ENCODE results near the gene VOPP1. TPM values are rescaled to one million over a fixed set of nuclear protein-coding genes. Genes with fewer than 3 reads are reported as not detected.

Gene VOPP1
- total RNA-seq, 1 experiment from 2014 or later: 30.3 TPM

DNA sequence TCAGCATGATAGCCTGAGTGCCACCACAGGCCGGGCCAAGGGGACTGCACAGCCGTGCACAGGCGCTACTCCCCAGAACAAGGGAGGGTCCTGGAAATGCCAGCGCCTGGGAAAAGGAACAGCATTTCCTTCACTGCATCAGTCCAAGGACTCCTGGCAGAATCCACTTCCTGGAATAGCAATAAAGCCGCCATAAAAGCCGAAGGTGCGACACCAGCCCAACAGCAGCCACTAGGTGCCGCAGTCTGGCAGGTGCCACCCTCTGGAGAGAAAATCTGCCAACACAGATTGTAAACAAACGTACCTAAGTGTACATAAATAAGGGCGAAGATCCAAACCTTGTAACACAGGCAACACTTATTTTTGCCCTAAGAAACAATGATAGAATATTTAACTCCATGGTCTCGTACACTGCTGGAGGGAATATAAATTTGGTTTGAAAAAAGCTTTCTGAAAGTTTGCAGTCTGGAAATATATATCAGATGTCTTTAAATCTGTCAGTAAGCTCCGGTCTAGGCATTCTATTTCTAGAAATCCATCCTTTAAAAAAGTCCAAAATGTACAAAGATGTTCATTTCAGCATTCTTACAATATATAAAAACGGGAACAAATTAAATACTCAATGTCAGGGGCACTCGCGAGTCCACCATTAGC is 22.2 kb downstream of the VOPP1 start:
- Histone ChIP-seq H3K4me2 (ENCODE audit: low read length) (peak overlapping the region; percentile 55), H3K4me3 (replicated peaks in 1 of 2; ENCODE audit: low read depth in 1 of 2, low read length in 2 of 2) (peak overlapping the region in 1 of 2 experiments; percentile 9; a peak in 1 of 4 replicates), H3K27ac (ENCODE audit: low read depth, low read length) (no peak overlapping the region), H3K36me3 (ENCODE audit: control insufficient read depth in 1 of 2, insufficient read depth in 2 of 2, low read length in 2 of 2) (no peaks in the 10 kb centered on the region), H3K9me3 (ENCODE audit: control insufficient read depth in 1 of 2, insufficient read depth in 1 of 2, low read depth in 1 of 2, low read length in 2 of 2) (no peaks in the 10 kb centered on the region), H3K4me1 (ENCODE audit: control insufficient read depth in 1 of 2, insufficient read depth in 2 of 2, low read length in 2 of 2) (peaks cover 29 to 52% of the 10 kb centered on the region in 2 experiments), H2AFZ (ENCODE audit: low read depth, low read length, poor library complexity, severe bottlenecking) (no peak overlapping the region), H3K9ac (ENCODE audit: low read length) (no peak overlapping the region), H3K9me2 (ENCODE audit: insufficient read depth) (no peaks in the 10 kb centered on the region), H3K79me2 (ENCODE audit: insufficient read depth, low read length) (peaks cover 22% of the 10 kb centered on the region; the same call in 1 of the 2 replicates), H3K27me3 (ENCODE audit: insufficient read depth, low read length) (no peaks in the 10 kb centered on the region), H4K20me1 (ENCODE audit: insufficient read depth) (no peaks in the 10 kb centered on the region)
- CTCF ChIA-PET: interaction anchor here (0.6 to 0.8 kb wide), 3 partner anchors 9 to 24 kb away, joined by 3 to 4 read pairs (median 4); no protein-coding TSS in a partner anchor
- no TSS peak for BruUV-seq (replicated peaks)
- intact Hi-C loops (cut with micrococcal nuclease): no loop called here
- RAD21 ChIA-PET (ENCODE audit: low non-redundant PET in 1 of 2, low total read pairs in 2 of 2, uncharacterized antibody in 2 of 2, unreplicated experiment in 2 of 2): no interaction called here
- DNase-seq (ENCODE audit: low read depth, low spot score): peak; percentile 33
- peak; percentile 80 for ATAC-seq
- POLR2A ChIA-PET: no interaction called here
- TF ChIP-seq POLR2A (IDR thresholded peaks at IDR 0.05; ENCODE audit: borderline replicate concordance, extremely low read depth, insufficient read depth, insufficient read length): no peak
- no peak for TF ChIP-seq ATF3 (IDR thresholded peaks at IDR 0.05)
- no peak for TF ChIP-seq CEBPB (IDR thresholded peaks at IDR 0.05; ENCODE audit: low read depth)
- no peak for TF ChIP-seq TCF7L2 (IDR thresholded peaks at IDR 0.05; ENCODE audit: borderline replicate concordance, extremely low read depth, insufficient read depth, insufficient read length)
- TF ChIP-seq CBX3 (IDR thresholded peaks at IDR 0.05; ENCODE audit: low read depth): no peak
- TF ChIP-seq ELF1 (IDR thresholded peaks at IDR 0.05; ENCODE audit: borderline replicate concordance, low read depth): peak; percentile 59
- TF ChIP-seq EGR1 (IDR thresholded peaks at IDR 0.05; ENCODE audit: low read depth): no peak
- peak; percentile 78 for TF ChIP-seq YY1 (IDR thresholded peaks at IDR 0.05; ENCODE audit: extremely low read depth, insufficient replicate concordance, low read depth, low read length)
- TF ChIP-seq RAD21 (IDR thresholded peaks at IDR 0.05; ENCODE audit: low read depth): peak; percentile 63
- TF ChIP-seq JUND (IDR thresholded peaks at IDR 0.05): no peak
- TF ChIP-seq, protein P1, sequence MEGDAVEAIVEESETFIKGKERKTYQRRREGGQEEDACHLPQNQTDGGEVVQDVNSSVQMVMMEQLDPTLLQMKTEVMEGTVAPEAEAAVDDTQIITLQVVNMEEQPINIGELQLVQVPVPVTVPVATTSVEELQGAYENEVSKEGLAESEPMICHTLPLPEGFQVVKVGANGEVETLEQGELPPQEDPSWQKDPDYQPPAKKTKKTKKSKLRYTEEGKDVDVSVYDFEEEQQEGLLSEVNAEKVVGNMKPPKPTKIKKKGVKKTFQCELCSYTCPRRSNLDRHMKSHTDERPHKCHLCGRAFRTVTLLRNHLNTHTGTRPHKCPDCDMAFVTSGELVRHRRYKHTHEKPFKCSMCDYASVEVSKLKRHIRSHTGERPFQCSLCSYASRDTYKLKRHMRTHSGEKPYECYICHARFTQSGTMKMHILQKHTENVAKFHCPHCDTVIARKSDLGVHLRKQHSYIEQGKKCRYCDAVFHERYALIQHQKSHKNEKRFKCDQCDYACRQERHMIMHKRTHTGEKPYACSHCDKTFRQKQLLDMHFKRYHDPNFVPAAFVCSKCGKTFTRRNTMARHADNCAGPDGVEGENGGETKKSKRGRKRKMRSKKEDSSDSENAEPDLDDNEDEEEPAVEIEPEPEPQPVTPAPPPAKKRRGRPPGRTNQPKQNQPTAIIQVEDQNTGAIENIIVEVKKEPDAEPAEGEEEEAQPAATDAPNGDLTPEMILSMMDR (IDR thresholded peaks at IDR 0.05 in 2 of 3, conservative IDR thresholded peaks at IDR 0.05 in 1 of 3; ENCODE audit: borderline replicate concordance in 1 of 3, insufficient read depth in 1 of 3, low read depth in 2 of 3, low read length in 2 of 3): peak; percentile 68 to 92 (median 90)
- no peak for TF ChIP-seq EZH2phosphoT487 (IDR thresholded peaks at IDR 0.05; ENCODE audit: borderline replicate concordance)
- TF ChIP-seq ZNF274 (IDR thresholded peaks at IDR 0.05; ENCODE audit: low read depth, low read length): no peak
- TF ChIP-seq EZH2 (IDR thresholded peaks at IDR 0.05): no peak
- no peak for TF ChIP-seq SP1 (IDR thresholded peaks at IDR 0.05; ENCODE audit: low read depth)
- TF ChIP-seq FOSL1 (IDR thresholded peaks at IDR 0.05; ENCODE audit: low read depth): no peak
- TF ChIP-seq, protein P2, sequence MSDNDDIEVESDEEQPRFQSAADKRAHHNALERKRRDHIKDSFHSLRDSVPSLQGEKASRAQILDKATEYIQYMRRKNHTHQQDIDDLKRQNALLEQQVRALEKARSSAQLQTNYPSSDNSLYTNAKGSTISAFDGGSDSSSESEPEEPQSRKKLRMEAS (IDR thresholded peaks at IDR 0.05): peak; percentile 66

Measured in HCT116 (cell line).